A549 (cell line): ENCODE results near the gene ZNF26. TPM values are rescaled to one million over a fixed set of nuclear protein-coding genes. Genes with fewer than 3 reads are reported as not detected.

Experiments used
- JUNB ChIP-seq: fragments of >200 bp; sonication (Bioruptor Twin); formaldehyde crosslinking; IDR thresholded peaks from 2 replicates; pipeline ENCODE4 v1.6.1; 2016
- NPAS2 ChIP-seq: fragments of 250-450 bp; sonication (Bioruptor Pico); IDR thresholded peaks from 2 replicates; pipeline ENCODE4 v1.8.0; 2022; ENCODE audit warnings: mild to moderate bottlenecking, moderate library complexity, borderline replicate concordance
- TFCP2L1 ChIP-seq: fragments of 250-450 bp; sonication (Bioruptor Pico); IDR thresholded peaks from 2 replicates; pipeline ENCODE4 v1.5.0; 2021; ENCODE audit warnings: mild to moderate bottlenecking
- polyA plus RNA-seq, 4 experiments: library from polyadenylated mRNA; depleted of rRNA in 3 of 4; stranded (reverse); fragments of >200 nt; fragmentation: RNase III in 1 of 4; extraction: RNeasy Plus Mini Kit Qiagen cat#74134 plus additional on column Dnase treatment in 1 of 4; gene quantifications; 2 replicates in 3 of 4; 3 replicates in 1 of 4; pipeline ENCODE4 v1.2.3, GENCODE V29; 2011 to 2017
- small RNA-seq, 6 experiments: library from RNA; depleted of rRNA; stranded (forward); fragments of <200 nt; gene quantifications; one replicate each; pipeline ENCODE3, GENCODE V24; 2012

Gene ZNF26
- polyA plus RNA-seq, 2 of the 4 experiments (the other 2 are of a cell fraction) = 6.5 to 11.3 TPM

GRCh38 chr12:133073836-133074235 lies 87.7 kb downstream of the ZNF26 start (continued):
- TF ChIP-seq JUNB = no peak
- TF ChIP-seq TFCP2L1 = no peak
- no peak for TF ChIP-seq NPAS2
- TF ChIP-seq, all 56 proteins: peak for 0

Small RNAs within 50 kb of the gene (small RNA-seq; reads per million reads assigned to genes)
- 0 reads per million in 6 experiments for gene RNU4ATAC12P

Other genes with a start within 250 kb of the ZNF26 start
- 103 and 132 TPM in 2 replicates for gene ANKLE2, start 224.5 kb upstream of the ZNF26 start, polyA plus RNA-seq (2011; rRNA removed)
- 70.7 to 73.2 TPM (median 72.4 TPM) in 3 replicates for gene ANKLE2, start 224.5 kb upstream of the ZNF26 start, polyA plus RNA-seq (2017; fragmentation: RNase III; extraction: RNeasy Plus Mini Kit Qiagen cat#74134 plus additional on column Dnase treatment)
- 25.5 and 32.0 TPM in 2 replicates for gene GOLGA3, start 157.5 kb upstream of the ZNF26 start, polyA plus RNA-seq (2011; rRNA removed)
- gene GOLGA3, start 157.5 kb upstream of the ZNF26 start, polyA plus RNA-seq (2017; fragmentation: RNase III; extraction: RNeasy Plus Mini Kit Qiagen cat#74134 plus additional on column Dnase treatment) = 22.1 to 23.7 TPM (median 23.0 TPM) in 3 replicates
- 38.8 and 41.0 TPM in 2 replicates for gene CHFR, start 98.8 kb upstream of the ZNF26 start, polyA plus RNA-seq (2011; rRNA removed)
- 19.2 to 21.2 TPM (median 20.9 TPM) in 3 replicates for gene CHFR, start 98.8 kb upstream of the ZNF26 start, polyA plus RNA-seq (2017; fragmentation: RNase III; extraction: RNeasy Plus Mini Kit Qiagen cat#74134 plus additional on column Dnase treatment)
- 15.2 and 18.2 TPM in 2 replicates for gene ZNF605, start 30.1 kb upstream of the ZNF26 start, polyA plus RNA-seq (2011; rRNA removed)
- gene ZNF605, start 30.1 kb upstream of the ZNF26 start, polyA plus RNA-seq (2017; fragmentation: RNase III; extraction: RNeasy Plus Mini Kit Qiagen cat#74134 plus additional on column Dnase treatment) = 5.6 to 6.5 TPM (median 5.7 TPM) in 3 replicates
- gene ZNF84, start 51.1 kb downstream of the ZNF26 start, polyA plus RNA-seq (2011; rRNA removed) = 31.0 and 36.1 TPM in 2 replicates
- 13.3 to 14.7 TPM (median 14.5 TPM) in 3 replicates for gene ZNF84, start 51.1 kb downstream of the ZNF26 start, polyA plus RNA-seq (2017; fragmentation: RNase III; extraction: RNeasy Plus Mini Kit Qiagen cat#74134 plus additional on column Dnase treatment)
- 22.8 and 23.2 TPM in 2 replicates for gene ZNF140, start 94.6 kb downstream of the ZNF26 start, polyA plus RNA-seq (2011; rRNA removed)
- gene ZNF140, start 94.6 kb downstream of the ZNF26 start, polyA plus RNA-seq (2017; fragmentation: RNase III; extraction: RNeasy Plus Mini Kit Qiagen cat#74134 plus additional on column Dnase treatment) = 8.8 to 10.0 TPM (median 9.9 TPM) in 3 replicates
- 1.5 and 1.6 TPM in 2 replicates for gene ZNF891, start 143.9 kb downstream of the ZNF26 start, polyA plus RNA-seq (2011; rRNA removed)
- 0.54 to 0.64 TPM (median 0.62 TPM) in 3 replicates for gene ZNF891, start 143.9 kb downstream of the ZNF26 start, polyA plus RNA-seq (2017; fragmentation: RNase III; extraction: RNeasy Plus Mini Kit Qiagen cat#74134 plus additional on column Dnase treatment)
- gene ZNF10, start 144.3 kb downstream of the ZNF26 start, polyA plus RNA-seq (2011; rRNA removed) = 4.1 and 4.5 TPM in 2 replicates
- 2.0 to 2.3 TPM (median 2.2 TPM) in 3 replicates for gene ZNF10, start 144.3 kb downstream of the ZNF26 start, polyA plus RNA-seq (2017; fragmentation: RNase III; extraction: RNeasy Plus Mini Kit Qiagen cat#74134 plus additional on column Dnase treatment)
- 20.0 and 21.5 TPM in 2 replicates for gene ZNF268, start 195.1 kb downstream of the ZNF26 start, polyA plus RNA-seq (2011; rRNA removed)
- gene ZNF268, start 195.1 kb downstream of the ZNF26 start, polyA plus RNA-seq (2017; fragmentation: RNase III; extraction: RNeasy Plus Mini Kit Qiagen cat#74134 plus additional on column Dnase treatment) = 11.7 to 13.2 TPM (median 12.5 TPM) in 3 replicates
- gene ANHX, start 249.5 kb downstream of the ZNF26 start, polyA plus RNA-seq (2011; rRNA removed) = not detected in 2 replicates
- not detected in 3 replicates for gene ANHX, start 249.5 kb downstream of the ZNF26 start, polyA plus RNA-seq (2017; fragmentation: RNase III; extraction: RNeasy Plus Mini Kit Qiagen cat#74134 plus additional on column Dnase treatment)